ENCODE measurements around the gene PRRG2.

- peak; percentile 61; the same call in 1 of the 2 replicates for TF ChIP-seq TAF1 (IDR thresholded peaks at IDR 0.05; ENCODE audit: borderline replicate concordance, insufficient read depth, low read length)
- TF ChIP-seq POLR2AphosphoS5 (IDR thresholded peaks at IDR 0.05; ENCODE audit: low read depth, low read length): peak; percentile 34; the same call in 1 of the 2 replicates
- TF ChIP-seq FOXP2 (optimal IDR thresholded peaks at IDR 0.05; ENCODE audit: borderline replicate concordance, extremely low read depth, extremely low read length, insufficient read depth): no peak
- TF ChIP-seq REST (IDR thresholded peaks at IDR 0.05; ENCODE audit: insufficient read depth in 1 of 2, low read depth in 2 of 2, low read length in 2 of 2): peak in 1 of 2 experiments; percentile 30; a peak in 1 of 4 replicates
These were observed 10.0 kb downstream of the PRRG2 start, which contains the start of gene PRR12 for GRCh38 chr19:49590971-49591730.

Measured in PFSK-1 (cell line).